Stimulated activated CD4-positive, alpha-beta T cell treated with anti-CD3 and anti-CD28 coated beads, Interleukin-2, amount 100 ng/mL, for 48 hours (primary cell): Measurements from ENCODE around the gene CARD14.
"Not testable (repeated sequence)": the region's sequence is repeated elsewhere in the genome, so short reads cannot be mapped to it uniquely, and the experiment has no call there.

Source experiments
- DNase-seq, 2 donors: peaks; one replicate each; pipeline ENCODE4 v3.0.0-alpha.2; 2020

Gene CARD14

DNA sequence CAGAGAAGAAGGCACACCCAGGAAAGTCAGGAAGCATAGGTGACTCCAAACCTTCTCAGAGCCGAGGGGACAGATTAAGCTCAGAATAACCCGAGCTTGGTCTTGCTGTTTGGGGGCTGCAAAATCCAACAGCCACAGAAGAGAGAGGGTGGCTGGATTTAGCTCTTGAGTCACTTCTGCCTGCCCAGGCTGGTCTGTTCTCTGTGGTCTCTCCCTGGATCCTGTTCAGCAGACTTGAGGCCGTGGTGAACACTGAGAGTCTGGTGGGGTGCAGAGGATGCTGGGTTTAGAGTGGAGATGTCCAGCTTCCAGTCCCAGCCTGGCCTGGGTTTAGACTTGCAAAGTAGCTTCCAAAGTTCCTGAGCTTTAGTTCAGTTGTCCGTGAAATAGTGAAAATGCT lies 59.2 kb downstream of the CARD14 start:
- no peak for DNase-seq

DNA sequence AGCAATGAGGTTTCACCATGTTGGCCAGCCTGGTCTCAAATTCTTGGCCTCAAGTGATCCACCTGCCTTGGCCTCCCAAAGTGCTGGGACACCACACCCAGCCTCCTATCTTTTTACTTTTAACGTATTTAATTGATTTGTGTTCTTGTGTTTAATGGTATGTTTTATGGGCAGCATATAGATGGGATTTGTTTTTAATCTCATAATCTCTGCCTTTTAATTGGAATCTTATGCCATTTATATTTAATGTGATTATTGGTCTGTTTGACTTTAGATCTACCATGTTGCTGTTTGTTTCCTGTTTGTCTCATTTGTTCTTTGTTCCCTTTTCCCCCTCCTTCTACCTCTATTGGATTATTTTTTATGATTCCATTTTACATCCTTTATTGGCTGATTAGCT lies 62.6 kb downstream of the CARD14 start:
- no peak for DNase-seq

DNA sequence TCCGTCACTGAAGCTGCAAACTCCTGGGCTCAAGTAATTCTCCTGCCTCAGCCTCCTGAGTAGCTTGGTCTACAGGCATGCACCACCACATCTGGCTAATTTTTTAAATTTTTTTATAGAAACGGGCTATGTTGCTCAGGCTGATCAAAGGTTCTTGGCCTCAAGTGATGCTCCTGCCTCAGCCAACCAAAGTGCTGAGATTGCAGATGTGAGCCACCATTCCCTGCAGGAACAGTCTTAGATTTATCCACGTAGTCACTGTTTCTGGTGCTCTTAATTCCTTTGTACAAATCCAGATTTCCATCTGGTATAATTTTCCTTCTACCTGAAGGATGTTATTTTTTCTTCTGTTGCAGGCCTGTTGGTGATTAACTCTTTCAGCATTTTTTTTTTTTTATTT lies 63.4 kb downstream of the CARD14 start:
- DNase-seq = no peak

DNA sequence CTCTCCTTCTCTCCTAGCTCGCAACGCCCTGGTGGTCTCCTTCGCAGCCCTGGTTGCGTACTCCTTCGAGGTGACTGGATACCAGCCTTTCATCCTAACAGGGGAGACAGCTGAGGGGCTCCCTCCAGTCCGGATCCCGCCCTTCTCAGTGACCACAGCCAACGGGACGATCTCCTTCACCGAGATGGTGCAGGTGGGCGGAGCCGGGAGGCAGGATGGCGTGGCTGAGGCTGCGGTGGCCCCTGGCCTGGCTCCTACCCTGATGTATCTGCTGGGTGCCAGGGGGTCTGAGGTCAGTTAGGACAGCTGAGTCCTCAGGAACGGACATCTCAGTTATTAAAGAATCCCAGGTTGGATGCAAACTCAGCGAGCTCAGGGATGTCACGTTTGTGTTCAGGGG lies 67.1 kb downstream of the CARD14 start:
- DNase-seq = no peak

DNA sequence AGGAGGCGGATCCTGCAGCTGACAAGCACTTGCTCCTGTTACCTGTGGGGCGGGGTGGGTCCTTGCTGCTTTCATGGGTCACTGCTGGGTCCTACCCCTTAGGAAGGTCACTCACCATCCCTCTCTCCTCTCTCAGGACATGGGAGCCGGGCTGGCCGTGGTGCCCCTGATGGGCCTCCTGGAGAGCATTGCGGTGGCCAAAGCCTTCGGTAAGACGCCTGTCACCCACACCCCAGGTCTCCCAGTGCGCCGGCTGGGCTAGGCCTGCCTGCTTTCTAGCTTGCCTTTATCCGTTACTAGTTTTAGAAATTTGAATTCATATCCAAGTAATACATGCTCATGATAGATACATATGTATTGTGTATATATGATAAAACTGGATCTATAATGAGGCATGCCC lies 67.6 kb downstream of the CARD14 start:
- DNase-seq = no peak

DNA sequence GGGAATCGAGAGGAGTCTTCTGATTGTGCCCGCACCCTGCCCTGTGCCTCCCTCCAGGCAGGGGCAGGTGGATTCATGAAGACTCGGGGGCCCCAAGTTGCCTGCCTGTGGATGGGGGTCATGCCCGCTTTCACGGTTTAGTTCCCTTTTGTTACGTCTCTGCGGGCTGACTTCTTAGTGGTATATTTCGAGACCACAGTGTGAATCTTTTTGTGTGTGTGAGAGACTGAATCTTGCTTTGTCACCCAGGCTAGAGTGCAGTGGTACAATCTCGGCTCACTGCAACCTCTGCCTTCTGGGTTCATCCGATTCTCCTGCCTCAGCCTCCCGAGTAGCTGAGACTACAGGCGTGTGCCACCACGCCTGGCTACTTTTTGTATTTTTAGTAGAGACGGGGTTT lies 72.7 kb downstream of the CARD14 start:
- DNase-seq = no peak

DNA sequence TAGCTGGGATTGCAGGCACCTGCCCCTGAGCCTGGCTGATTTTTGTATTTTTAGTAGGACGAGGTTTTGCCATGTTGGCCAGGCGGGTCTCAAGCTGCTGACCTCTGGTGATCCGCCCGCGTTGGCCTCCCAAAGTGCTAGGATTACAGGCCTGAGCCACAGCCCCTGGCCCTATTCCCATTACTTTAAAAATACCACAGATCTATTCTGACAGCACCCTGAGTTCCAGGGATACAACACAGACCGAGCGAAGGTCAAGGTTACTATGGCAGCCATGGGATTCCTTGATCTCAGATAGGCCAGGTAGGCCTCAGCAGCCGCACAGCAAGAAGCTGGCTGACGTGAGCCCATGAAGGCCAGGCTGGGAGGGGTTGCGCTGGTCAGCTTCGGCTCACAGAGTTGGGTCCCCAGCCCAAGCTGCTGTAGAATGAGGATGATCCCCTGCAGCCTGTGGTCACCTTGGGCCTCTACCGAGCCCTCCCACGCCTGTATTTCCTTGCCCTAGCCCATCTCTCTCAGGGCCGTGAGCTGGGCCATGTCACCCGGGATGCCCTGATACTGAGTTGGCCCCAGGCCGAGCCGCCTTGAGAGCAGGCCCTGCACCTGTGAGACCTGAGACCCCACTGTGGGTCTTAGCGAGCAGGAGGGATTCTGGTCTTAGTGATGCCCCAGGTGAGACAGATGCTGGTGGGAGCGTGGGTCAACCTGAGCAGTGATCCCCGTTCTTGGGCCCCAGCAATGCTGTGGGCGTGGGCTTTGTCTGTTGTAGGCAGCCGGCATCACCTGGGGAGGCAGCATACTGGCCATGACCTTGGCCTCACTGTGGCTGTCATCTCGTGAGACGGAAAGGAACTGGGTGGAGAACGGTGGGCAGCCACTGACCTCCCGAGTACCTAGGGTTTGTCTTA lies 74.0 kb downstream of the CARD14 start:
- DNase-seq = no peak

DNA sequence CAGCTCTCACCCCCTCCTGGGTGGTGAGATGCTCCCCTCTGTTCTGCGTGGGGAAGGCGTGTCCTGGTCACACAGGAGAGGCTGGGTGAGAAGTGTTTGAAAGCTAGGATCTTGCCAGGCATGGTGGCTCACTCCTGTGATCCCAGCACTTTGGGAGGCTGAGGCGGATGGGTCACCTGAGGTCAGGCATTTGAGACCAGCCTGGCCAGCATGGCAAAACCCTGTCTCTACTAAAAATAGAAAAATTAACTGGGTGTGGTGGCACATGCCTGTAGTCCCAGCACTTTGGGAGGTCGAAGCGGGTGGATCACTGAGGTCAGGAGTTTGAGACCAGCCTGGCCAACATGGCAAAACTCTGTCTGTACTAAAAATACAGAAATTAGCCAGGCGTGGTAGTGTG lies 74.6 kb downstream of the CARD14 start:
- DNase-seq = not testable (repeated sequence)

DNA sequence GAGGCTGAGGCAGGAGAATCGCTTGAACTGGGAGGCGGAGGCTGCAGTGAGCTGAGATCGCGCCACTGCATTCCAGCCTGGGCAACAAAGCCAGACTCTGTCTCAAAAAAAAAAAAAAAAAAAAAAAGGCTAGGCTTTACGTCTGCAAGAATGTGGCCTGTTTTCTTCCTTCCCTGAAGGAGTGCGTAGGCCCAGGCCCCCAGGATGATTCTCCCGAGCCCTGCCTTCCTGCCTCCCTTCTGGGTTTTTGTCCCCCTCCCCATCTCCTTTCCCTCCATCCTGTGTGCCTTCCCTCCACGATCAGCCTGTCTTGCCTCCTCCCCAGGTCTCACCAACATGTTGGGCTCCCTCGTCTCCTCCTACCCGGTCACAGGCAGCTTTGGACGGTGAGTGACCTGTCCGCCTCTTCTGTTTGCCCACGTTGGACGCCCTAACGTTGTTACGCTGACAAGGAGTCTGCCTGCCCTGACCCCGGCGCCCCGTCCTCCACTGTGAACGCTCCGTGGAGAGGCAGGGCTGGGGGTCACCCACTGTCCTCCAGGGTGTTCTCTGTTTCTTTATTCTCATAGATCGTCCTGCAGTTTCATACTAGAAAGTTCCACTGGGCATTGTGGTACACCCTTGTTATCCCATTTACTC lies 75.2 kb downstream of the CARD14 start:
- DNase-seq = no peak

DNA sequence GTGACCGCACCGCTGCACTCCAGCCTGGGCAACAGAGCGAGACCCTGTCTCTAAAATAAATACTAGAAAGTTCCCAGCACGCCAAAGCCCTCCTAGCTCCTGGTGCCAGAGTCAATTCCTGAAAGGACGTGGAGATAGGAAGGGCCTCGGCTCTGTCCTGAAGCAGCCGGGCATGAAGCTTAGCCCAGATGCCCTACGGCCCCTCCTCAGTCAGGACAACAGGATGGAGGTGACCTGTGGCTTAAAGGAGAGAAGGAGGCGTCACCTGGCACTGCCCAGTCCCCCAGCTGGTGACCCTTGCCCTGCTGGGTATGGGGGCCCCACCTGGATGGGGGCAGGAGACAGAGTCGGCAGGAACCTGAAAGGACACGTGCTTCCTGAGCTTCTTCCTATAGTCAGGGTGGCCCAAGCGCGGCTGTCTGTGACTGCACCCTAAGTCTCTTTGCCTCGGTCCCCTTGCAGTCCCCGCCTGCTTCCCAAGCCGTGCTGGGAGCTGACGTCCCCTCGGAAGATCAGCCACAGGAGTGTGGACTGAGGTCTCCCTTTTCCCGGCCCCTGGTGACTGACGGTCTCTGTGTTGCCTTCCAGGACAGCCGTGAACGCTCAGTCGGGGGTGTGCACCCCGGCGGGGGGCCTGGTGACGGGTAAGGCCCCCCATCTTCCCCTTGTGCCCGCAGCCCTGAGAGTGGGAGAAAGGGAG lies 75.9 kb downstream of the CARD14 start:
- DNase-seq = no peak

DNA sequence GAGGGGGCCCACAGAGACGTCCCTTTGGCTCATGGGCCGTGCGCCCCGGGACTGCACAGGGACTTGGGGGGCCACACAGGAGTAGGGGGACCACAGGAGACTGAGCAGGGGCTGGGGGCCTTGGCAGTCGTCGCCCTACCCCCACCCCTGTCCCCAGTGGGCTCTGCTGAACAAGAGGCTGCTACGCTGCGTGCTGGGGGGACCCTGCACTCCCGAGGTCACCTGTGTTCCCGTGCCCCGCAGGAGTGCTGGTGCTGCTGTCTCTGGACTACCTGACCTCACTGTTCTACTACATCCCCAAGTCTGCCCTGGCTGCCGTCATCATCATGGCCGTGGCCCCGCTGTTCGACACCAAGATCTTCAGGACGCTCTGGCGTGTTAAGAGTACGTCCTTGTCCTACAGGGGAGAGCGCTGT lies 76.4 kb downstream of the CARD14 start:
- no peak for DNase-seq

DNA sequence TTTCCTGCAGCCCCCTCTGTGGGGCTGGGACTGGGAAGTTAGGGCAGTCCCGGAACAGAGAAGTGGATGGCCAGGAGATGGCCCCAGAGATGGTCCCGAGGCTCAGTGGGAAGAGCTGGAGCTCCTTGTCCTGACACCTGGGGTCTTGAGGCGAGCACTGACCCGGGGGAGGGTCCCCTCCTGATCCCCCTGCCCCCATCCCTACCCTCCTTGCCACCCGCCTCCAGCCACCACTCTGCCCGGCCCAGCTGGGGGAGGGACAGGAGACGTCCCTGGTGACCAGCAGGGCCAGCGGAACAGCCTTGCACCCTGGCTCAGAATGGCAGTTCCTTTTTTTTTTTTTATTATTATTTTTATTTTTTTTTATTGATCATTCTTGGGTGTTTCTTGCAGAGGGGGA lies 76.9 kb downstream of the CARD14 start:
- DNase-seq = no peak

DNA sequence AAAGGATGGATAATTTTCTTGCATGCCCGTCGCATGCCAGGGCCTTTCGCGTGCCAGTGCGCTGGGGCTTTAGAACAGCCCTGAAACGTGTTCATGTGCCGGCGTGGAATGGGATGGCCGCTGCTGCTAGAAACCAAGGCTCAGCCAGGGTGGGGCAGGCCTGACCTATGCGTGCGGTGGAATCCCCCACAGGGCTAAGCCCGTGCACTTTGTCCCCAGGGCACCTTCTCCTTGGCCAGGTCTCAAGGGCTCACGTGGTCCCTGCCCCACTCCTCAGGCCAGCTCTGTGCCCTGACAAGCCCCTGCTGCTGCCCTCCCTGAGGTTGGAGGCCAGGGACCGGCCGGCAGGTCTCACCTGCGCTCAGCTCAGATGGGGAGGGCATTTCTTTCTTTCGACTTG lies 77.7 kb downstream of the CARD14 start:
- DNase-seq = no peak

DNA sequence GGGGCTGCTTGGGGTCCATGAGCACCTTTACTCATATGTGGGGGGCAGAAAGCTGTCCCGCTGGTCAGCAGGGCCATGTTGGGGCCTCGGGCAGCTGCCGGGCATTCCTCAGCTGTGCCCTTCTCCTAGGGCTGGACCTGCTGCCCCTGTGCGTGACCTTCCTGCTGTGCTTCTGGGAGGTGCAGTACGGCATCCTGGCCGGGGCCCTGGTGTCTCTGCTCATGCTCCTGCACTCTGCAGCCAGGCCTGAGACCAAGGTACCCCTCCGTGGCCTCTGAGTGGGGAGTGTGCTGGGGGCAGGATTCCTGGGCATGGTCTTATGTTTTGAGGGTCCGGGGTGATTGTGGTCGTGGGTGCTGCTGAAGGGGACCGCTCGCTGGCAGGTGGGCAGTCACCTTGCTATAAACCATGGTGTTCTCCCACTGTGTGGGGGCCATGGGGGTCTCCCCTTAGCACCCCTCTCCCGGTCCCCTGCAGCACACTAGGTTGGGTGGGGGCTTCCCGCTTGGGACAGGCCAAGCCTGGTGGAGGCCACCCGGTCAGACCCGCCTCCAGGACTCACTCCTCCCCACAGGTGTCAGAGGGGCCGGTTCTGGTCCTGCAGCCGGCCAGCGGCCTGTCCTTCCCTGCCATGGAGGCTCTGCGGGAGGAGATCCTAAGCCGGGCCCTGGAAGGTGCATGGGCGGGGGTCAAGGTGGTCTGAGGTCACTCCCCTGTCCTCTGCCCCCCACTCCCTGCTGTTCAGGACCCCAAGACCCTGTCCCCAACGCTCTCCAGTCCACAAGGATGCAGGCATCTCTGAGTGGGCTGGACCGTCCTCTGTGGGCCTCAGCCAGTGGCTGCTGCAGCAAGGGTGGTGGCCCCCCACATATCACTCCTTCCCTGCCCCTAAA lies 78.4 kb downstream of the CARD14 start:
- no peak for DNase-seq

DNA sequence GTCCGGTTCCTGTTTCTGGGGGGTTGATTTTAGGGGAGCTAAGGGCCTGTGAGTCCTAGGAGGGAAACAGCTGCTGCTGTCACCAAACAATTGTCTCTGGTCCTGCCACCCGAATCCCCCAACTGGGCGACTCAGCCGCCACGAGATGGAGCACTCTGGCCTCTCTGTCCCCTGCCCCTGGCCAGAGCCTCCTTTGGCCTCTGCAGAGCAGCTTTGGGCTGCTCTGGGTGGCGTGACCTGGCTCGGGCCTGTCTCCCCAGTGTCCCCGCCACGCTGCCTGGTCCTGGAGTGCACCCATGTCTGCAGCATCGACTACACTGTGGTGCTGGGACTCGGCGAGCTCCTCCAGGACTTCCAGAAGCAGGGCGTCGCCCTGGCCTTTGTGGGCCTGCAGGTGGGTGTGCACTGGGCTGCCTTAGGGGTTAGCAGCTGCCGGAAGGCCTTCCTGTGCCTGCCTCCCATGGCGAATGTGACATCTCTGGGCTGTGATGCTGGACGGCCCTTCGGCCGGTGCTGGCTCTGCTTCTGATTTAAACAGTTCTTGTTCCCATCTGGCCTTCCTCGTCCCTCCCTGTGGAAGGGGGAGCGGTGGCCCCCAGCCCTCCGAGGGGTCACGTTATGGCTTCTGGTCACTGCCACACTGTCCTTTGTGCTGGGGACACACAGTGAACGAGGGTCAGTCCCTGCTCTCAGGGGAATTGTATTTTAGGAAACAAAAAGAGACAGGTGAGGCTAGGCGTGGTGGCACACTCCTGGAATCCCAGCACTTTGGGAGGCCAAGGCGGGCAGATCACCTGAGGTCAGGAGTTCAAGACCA lies 79.3 kb downstream of the CARD14 start:
- no peak for DNase-seq

DNA sequence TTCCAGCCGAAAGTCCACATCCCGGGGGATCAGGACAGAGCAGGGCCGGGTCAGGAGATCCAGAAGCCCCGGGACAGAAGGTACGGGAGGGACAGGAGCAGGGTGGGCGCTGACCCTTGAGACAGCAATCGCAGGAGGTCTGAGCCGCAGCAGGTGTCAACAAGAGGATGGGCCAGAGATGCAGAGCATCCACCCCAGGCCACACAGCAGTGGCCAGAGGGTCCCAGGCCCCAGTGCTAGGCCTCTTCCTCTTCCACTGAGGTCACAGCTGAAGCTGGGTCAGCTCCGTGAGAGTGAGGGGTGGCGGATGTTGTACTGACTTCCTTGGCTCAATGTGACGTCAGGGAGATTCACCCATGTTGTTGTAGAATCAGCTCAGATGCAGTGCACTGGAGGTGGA lies 82.1 kb downstream of the CARD14 start:
- no peak for DNase-seq

DNA sequence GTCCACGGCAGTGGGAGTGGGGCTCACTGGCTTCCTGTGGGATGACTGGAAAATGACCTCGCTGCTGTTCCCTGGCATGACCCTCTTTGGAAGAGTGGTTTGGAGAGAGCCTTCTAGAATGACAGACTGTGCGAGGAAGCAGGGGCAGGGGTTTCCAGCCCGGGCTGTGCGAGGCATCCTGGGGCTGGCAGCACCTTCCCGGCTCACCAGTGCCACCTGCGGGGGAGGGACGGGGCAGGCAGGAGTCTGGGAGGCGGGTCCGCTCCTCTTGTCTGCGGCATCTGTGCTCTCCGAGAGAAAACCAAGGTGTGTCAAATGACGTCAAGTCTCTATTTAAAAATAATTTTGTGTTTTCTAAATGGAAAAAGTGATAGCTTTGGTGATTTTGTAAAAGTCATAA lies 83.0 kb downstream of the CARD14 start:
- peak; percentile 81 to 84 for DNase-seq

DNA sequence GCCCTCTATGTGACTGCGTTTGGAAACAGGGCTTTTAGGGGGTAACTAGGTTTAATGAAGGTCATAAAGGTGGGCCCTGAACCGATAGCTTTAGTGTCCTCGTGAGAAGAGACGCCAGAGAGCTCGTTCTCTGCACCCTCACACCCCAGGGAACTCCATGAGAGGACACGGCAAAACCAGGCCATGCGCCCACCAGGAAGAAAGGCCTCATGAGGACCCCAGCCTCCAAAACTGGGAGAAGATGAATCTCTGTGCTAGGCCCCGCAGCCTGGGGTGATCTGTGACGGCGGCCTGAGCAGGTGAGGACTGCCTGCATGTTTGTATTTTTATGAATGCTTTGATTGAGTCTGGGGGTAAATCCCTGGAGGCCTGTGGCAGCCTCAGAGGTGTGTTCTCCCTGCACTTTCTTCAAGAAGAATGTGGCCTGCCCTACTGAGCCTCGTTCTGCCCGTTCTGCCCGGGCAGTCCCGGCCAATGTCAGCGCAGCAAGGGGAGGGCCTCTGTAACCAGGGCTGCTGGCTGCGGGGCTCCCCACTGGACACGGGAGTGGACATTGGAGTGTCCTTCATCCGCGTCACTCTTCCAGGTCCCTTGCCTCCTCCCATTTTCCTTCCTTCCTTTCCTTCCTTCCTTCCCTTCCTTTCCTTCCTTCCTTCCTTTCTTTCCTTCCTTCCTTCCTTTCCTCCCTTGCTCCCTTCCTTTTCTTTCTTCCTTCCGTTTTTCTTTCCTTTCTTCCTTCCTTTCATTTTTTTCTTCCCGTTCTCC lies 84.0 kb downstream of the CARD14 start:
- DNase-seq = no peak

DNA sequence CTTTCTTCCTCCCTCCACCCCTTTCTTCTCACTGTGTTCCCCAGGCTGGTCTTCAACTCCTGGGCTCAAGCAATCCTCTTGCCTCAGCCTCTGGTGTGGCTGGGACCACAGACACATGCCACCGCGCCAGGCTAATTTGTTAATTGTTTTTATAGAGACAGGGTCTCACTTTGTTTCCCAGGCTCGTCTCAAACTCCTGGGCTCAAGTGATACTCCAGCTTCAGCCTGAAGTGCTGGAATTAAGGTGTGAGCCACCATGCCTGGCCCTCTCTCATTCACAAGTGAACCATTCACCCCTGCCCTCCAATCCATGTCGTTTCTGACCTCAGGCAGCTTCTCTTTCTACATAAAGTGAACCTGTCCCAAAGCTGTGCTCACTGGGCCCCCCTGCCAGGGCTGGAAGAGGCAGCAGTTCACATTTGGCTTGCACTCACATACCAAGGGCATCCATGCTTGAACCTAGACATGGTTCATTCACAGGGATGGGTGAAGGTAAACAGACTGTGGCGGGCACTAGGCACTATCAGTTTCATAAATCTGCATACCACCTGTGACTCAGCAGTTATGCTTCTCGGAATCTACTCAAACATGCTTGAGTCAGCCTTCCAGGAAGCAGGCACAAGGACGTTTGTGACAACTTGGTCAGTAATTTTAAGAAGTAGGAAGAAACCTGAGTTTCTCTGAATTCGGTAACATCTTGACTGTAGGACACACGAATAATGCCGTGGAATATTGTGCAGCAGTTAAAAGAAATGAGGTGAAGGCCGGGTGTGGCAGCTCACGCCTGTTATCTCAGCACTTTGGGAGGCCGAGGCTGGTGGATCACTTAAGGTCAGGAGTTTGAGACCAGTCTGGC lies 84.8 kb downstream of the CARD14 start:
- peak; percentile 48 to 62 for DNase-seq

DNA sequence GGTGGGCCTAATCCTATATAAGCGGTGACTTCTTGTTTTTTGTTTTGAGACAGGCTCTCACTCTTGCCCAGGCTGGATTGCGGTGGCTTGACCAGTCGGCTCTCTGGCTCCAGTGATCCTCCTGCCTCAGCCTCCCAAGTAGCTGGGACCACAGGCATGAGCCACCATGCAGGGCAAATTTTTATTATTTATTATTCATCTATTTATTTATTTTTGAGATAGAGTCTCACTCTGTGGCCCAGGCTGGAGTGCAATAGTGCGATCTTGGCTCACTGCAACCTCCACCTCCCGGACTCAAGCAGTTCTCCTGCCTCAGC lies 86.2 kb downstream of the CARD14 start:
- no peak for DNase-seq
